ENCODE measurements around the gene PTOV1. TPM values are rescaled to one million over a fixed set of nuclear protein-coding genes. Genes with fewer than 3 reads are reported as not detected.
"Not testable (repeated sequence)": the region's sequence is repeated elsewhere in the genome, so short reads cannot be mapped to it uniquely, and the experiment has no call there.

PTOV1 gene
- total and polyA plus RNA-seq, 2 experiments from 2014 or later: 114 to 294 TPM

DNA sequence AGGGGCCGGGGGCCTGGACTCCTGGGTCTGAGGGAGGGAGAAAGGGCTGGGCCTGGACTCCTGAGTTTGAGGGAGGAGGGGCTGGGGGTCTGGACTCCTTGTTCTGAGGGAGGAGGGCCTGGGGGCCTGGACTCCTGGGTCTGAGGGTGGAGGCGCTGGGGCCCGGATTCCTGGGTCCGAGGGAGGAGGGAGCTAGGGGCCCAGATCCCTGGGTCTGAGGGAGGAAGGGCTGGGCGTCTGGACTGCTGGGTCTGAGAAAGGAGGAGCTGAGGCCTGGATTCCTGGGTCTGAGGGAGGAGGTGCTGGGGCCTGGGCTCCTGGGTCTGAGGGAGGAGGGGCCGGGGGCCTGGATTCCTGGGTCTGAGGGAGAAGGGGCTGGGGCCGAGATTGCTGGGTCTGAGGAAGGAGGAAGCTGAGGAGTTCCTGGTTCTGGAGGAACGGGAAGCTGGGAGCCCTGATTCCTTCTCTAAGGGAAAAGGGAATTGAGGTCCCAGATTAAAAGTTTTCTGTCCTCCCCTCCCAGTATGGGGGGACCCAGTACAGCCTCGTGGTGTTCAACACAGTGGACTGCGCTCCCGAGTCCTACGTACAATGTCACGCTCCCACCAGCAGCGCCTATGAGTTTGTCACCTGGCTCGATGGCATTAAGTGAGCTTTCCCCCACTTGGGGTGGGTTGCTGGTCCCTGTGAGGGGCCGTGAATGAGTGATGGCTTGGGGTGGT lies 32.1 kb upstream of the PTOV1 start:
- no peaks in the 10 kb centered on the region for H3K9me3 ChIP-seq (ENCODE audit: low read depth)
- peak overlapping the region; percentile 85 for H2AFZ ChIP-seq
- no peaks in the 10 kb centered on the region for H3K9me2 ChIP-seq (replicated peaks; ENCODE audit: insufficient read depth)
- 46% methylated on average over 11 of the region's 16 CpGs for WGBS (ENCODE audit: low lambda C conversion rate, missing lambda C conversion rate)
- peaks cover 9% of the 10 kb centered on the region for H4K20me1 ChIP-seq (ENCODE audit: insufficient read depth, poor library complexity, severe bottlenecking)
- H3K79me2 ChIP-seq: peaks cover 52% of the 10 kb centered on the region
- peak overlapping the region; percentile 73 for H3K4me2 ChIP-seq
- H3K27me3 ChIP-seq: no peaks in the 10 kb centered on the region
- peak overlapping the region; percentile 66 for H3K4me3 ChIP-seq
- peak overlapping the region; percentile 97 for H3K27ac ChIP-seq
- TF ChIP-seq, protein P1, sequence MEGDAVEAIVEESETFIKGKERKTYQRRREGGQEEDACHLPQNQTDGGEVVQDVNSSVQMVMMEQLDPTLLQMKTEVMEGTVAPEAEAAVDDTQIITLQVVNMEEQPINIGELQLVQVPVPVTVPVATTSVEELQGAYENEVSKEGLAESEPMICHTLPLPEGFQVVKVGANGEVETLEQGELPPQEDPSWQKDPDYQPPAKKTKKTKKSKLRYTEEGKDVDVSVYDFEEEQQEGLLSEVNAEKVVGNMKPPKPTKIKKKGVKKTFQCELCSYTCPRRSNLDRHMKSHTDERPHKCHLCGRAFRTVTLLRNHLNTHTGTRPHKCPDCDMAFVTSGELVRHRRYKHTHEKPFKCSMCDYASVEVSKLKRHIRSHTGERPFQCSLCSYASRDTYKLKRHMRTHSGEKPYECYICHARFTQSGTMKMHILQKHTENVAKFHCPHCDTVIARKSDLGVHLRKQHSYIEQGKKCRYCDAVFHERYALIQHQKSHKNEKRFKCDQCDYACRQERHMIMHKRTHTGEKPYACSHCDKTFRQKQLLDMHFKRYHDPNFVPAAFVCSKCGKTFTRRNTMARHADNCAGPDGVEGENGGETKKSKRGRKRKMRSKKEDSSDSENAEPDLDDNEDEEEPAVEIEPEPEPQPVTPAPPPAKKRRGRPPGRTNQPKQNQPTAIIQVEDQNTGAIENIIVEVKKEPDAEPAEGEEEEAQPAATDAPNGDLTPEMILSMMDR (IDR thresholded peaks at IDR 0.05; ENCODE audit: poor library complexity): no peak
- TF ChIP-seq EZH2 (IDR thresholded peaks at IDR 0.05; ENCODE audit: borderline replicate concordance): no peak
- no peak for TF ChIP-seq EZH2phosphoT487 (IDR thresholded peaks at IDR 0.05; ENCODE audit: low read depth, severe bottlenecking, unreplicated experiment)
- peak; percentile 67 for DNase-seq (ENCODE audit: low spot score)
- H3K36me3 ChIP-seq (replicated peaks; ENCODE audit: insufficient read depth, low read depth): no peaks in the 10 kb centered on the region
- peaks cover 19% of the 10 kb centered on the region for H3K4me1 ChIP-seq (ENCODE audit: insufficient read depth)

DNA sequence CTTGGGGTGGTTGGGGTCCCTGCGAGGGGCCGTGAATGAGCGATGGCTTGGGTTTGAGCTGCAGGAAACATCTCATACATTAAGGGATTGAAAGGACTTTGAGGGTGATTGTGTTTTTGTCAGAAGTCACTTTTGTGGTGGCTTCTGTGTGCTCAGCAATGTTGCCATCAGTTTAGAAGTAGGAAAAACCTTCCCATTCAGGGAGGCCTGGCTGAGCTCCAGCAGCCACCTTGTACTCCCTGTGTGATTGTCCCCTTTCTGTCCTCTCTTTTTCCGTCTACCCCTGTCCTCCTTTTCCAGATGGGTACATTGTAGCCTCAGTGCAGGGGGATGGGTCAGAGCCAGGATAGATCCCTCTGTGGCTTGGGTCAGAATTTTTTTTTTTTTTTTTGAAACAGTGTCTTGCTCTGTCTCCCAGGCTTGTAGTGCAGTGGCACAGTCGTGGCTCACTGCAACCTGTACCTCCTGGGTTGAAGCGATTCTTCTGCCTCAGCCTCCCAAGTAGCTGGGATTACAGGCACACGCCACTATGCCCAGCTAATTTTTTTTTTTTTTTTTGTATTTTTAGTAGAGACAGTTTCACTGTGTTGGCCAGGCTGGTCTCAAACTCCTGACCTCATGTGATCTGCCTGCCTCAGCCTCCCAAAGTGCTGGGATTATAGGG lies 31.4 kb upstream of the PTOV1 start:
- peak overlapping the region; percentile 97 for H3K27ac ChIP-seq
- H3K4me2 ChIP-seq: peak overlapping the region; percentile 73
- not testable (repeated sequence) for DNase-seq (ENCODE audit: low spot score); H3K27me3 ChIP-seq; H3K9me3 ChIP-seq (ENCODE audit: low read depth); H2AFZ ChIP-seq; H4K20me1 ChIP-seq (ENCODE audit: insufficient read depth, poor library complexity, severe bottlenecking); H3K9me2 ChIP-seq (replicated peaks; ENCODE audit: insufficient read depth); H3K36me3 ChIP-seq (replicated peaks; ENCODE audit: insufficient read depth, low read depth)
- WGBS (ENCODE audit: low lambda C conversion rate, missing lambda C conversion rate): 76% methylated on average over 7 of the region's 7 CpGs
- H3K4me1 ChIP-seq (ENCODE audit: insufficient read depth): peaks cover 19% of the 10 kb centered on the region
- H3K4me3 ChIP-seq: peak overlapping the region; percentile 66
- peaks cover 60% of the 10 kb centered on the region for H3K79me2 ChIP-seq

DNA sequence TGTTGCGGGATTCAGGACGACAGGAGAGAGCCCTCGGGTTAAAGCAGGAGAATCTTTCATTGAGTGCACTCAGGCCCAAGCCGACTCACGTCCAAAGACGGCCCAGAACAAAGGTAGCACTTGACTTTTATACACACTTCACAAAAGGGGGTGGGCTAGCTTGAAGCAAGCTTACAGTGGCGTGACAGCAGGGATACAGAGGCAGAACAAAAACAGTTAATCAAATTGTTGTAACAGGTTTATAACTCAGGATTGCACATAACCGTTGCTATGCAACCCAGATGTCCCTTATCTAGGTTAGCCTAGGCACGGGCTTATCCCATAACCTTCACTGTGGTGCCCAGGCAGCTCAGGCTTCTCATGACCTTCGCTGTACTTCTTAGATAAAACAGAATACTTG lies 30.8 kb upstream of the PTOV1 start:
- H4K20me1 ChIP-seq (ENCODE audit: insufficient read depth, poor library complexity, severe bottlenecking): peaks cover 9% of the 10 kb centered on the region
- H3K27ac ChIP-seq: peak overlapping the region; percentile 97
- TF ChIP-seq EZH2phosphoT487 (IDR thresholded peaks at IDR 0.05; ENCODE audit: low read depth, severe bottlenecking, unreplicated experiment): no peak
- TF ChIP-seq, protein P1 (IDR thresholded peaks at IDR 0.05; ENCODE audit: poor library complexity): no peak
- TF ChIP-seq EZH2 (IDR thresholded peaks at IDR 0.05; ENCODE audit: borderline replicate concordance): no peak
- peak; percentile 79 for DNase-seq (ENCODE audit: low spot score)
- no peaks in the 10 kb centered on the region for H3K27me3 ChIP-seq
- no peaks in the 10 kb centered on the region for H3K36me3 ChIP-seq (replicated peaks; ENCODE audit: insufficient read depth, low read depth)
- no peaks in the 10 kb centered on the region for H3K9me2 ChIP-seq (replicated peaks; ENCODE audit: insufficient read depth)
- H3K4me2 ChIP-seq: peak overlapping the region; percentile 73
- H3K79me2 ChIP-seq: peaks cover 66% of the 10 kb centered on the region
- no peaks in the 10 kb centered on the region for H3K9me3 ChIP-seq (ENCODE audit: low read depth)
- 38% methylated on average over 10 of the region's 10 CpGs for WGBS (ENCODE audit: low lambda C conversion rate, missing lambda C conversion rate)
- H3K4me1 ChIP-seq (ENCODE audit: insufficient read depth): peaks cover 19% of the 10 kb centered on the region
- no peak overlapping the region for H3K4me3 ChIP-seq
- H2AFZ ChIP-seq: no peak overlapping the region

DNA sequence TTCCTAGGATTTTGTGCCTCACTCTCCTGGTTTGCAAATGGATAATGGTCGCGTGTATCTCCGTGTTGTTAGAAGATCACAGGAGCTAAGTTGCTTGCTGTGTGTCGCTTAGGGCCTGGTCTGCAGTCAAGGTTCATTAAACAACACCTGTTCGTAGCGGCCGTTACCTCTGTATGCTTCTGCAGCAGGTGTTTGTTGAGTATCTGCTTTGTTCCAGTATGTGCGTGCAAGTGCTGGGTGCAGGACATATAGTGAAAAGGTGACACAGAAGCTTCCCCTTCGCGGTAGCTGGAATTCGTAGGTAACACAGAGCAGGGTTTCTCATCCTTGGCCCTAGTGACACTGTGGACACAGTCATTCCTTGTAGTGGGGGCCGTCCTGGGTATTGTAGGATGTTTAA lies 27.5 kb upstream of the PTOV1 start:
- Histone ChIP-seq H3K4me2 (no peak overlapping the region), H3K4me3 (no peak overlapping the region), H3K9me3 (ENCODE audit: low read depth) (no peaks in the 10 kb centered on the region), H2AFZ (no peak overlapping the region), H3K27ac (no peak overlapping the region), H4K20me1 (ENCODE audit: insufficient read depth, poor library complexity, severe bottlenecking) (peaks cover 35% of the 10 kb centered on the region), H3K27me3 (no peaks in the 10 kb centered on the region), H3K4me1 (ENCODE audit: insufficient read depth) (peaks cover 19% of the 10 kb centered on the region), H3K36me3 (replicated peaks; ENCODE audit: insufficient read depth, low read depth) (no peaks in the 10 kb centered on the region), H3K9me2 (replicated peaks; ENCODE audit: insufficient read depth) (no peaks in the 10 kb centered on the region), H3K79me2 (peaks cover 87% of the 10 kb centered on the region)
- no peak for DNase-seq (ENCODE audit: low spot score)
- TF ChIP-seq, protein P1 (IDR thresholded peaks at IDR 0.05; ENCODE audit: poor library complexity): no peak
- no peak for TF ChIP-seq EZH2 (IDR thresholded peaks at IDR 0.05; ENCODE audit: borderline replicate concordance)
- no peak for TF ChIP-seq EZH2phosphoT487 (IDR thresholded peaks at IDR 0.05; ENCODE audit: low read depth, severe bottlenecking, unreplicated experiment)
- 98% methylated on average over 12 of the region's 12 CpGs for WGBS (ENCODE audit: low lambda C conversion rate, missing lambda C conversion rate)
